Transverse colon (tissue), 4 donors: Measurements from ENCODE around the gene TMOD1. TPM values are rescaled to one million over a fixed set of nuclear protein-coding genes. Genes with fewer than 3 reads are reported as not detected.

Experiments
- DNase-seq: peaks from one replicate; pipeline ENCODE4 v3.0.0-alpha.2; 2019
- H3K27ac ChIP-seq, 4 donors: fragments of 200-600 bp; sonication (generic); 2 replicates each; pipeline ENCODE4 v1.5.1; 2016 to 2018; ENCODE audit warnings: inconsistent platforms in 4 of 4
- H3K27me3 ChIP-seq: fragments of 200-600 bp; sonication (generic); 2 replicates; pipeline ENCODE4 v1.5.1; 2017; ENCODE audit warnings: inconsistent platforms
- H3K36me3 ChIP-seq, 4 donors: fragments of 200-600 bp; sonication (generic); 2 replicates each; pipeline ENCODE4 v1.5.1; 2017 to 2019; ENCODE audit warnings: inconsistent platforms in 4 of 4
- H3K4me1 ChIP-seq, 4 donors: fragments of 200-600 bp; sonication (generic); 2 replicates each; pipeline ENCODE4 v1.5.1; 2017 to 2020; ENCODE audit warnings: inconsistent platforms in 4 of 4
- H3K4me3 ChIP-seq, 4 donors: fragments of 200-600 bp; sonication (generic); 1 replicate in 1 of 4; 2 replicates in 3 of 4; pipeline versions ENCODE4 v1.5.1 to v1.6.1; 2017 to 2019; ENCODE audit warnings: inconsistent platforms in 4 of 4
- H3K9me3 ChIP-seq, 2 donors: fragments of 200-600 bp; sonication (generic); 2 replicates each; pipeline ENCODE4 v1.5.1; 2017 to 2019; ENCODE audit warnings: inconsistent platforms in 2 of 2
- EP300 ChIP-seq: sonication (generic); formaldehyde crosslinking; IDR thresholded peaks from one replicate; pipeline ENCODE4 v1.6.1; 2017; ENCODE audit warnings: antibody characterized with exemption, low read depth
- POLR2A ChIP-seq: fragments of 450-650 bp; IDR thresholded peaks from one replicate; pipeline ENCODE4 v1.6.1; 2016; ENCODE audit warnings: antibody characterized with exemption, mild to moderate bottlenecking, moderate library complexity
- POLR2AphosphoS5 ChIP-seq, 3 donors: sonication (generic); formaldehyde crosslinking; IDR thresholded peaks; one replicate each; pipeline ENCODE4 v1.6.1; 2016; ENCODE audit warnings: antibody characterized with exemption in 3 of 3
- WGBS, 2 donors: methylation state at CpG; one replicate each; pipeline ENCODE4 v1.1.5; 2018; ENCODE audit warnings: low coverage in 1 of 2; 5-methylcytosine and 5-hydroxymethylcytosine counted together
- in situ Hi-C, 4 donors: fragments of 200-750 bp; cut with MboI; loops; one replicate each; pipeline versions ENCODE4 v1.15.0 to v1.15.1; 2017; ENCODE audit warnings: low sequenced_read_pairs in 3 of 4, low pct_ligation_motif_present in 1 of 4, low pct_unique_long_range_greater_than_20kb in 1 of 4
- intact Hi-C: fragments of 100-400 bp; cut with DNase I; formaldehyde crosslinking; loops from one replicate; pipeline ENCODE4 v1.15.1; 2023; ENCODE audit warnings: low total_unique reads
- total RNA-seq, 4 donors: library from RNA; depleted of rRNA; stranded (reverse); fragments of >200 nt; gene quantifications; one replicate each; pipeline ENCODE4 v1.1.0, GENCODE V29; 2016
- TF ChIP-seq, protein P1 (sequence below), 5 experiments: fragments of 200-600 bp in 3 of 5; fragments of 450-650 bp in 2 of 5; sonication (generic) in 3 of 5; IDR thresholded peaks; 1 replicate in 2 of 5; 2 replicates in 3 of 5; pipeline ENCODE4 v1.5.1; 2016 to 2017; ENCODE audit warnings: antibody characterized with exemption in 5 of 5, inconsistent platforms in 3 of 5, mild to moderate bottlenecking in 2 of 5, moderate library complexity in 1 of 5

The TMOD1 gene
- total RNA-seq, 4 donors from 2014 or later = 4.2 to 11.6 (median 7.1) TPM

DNA sequence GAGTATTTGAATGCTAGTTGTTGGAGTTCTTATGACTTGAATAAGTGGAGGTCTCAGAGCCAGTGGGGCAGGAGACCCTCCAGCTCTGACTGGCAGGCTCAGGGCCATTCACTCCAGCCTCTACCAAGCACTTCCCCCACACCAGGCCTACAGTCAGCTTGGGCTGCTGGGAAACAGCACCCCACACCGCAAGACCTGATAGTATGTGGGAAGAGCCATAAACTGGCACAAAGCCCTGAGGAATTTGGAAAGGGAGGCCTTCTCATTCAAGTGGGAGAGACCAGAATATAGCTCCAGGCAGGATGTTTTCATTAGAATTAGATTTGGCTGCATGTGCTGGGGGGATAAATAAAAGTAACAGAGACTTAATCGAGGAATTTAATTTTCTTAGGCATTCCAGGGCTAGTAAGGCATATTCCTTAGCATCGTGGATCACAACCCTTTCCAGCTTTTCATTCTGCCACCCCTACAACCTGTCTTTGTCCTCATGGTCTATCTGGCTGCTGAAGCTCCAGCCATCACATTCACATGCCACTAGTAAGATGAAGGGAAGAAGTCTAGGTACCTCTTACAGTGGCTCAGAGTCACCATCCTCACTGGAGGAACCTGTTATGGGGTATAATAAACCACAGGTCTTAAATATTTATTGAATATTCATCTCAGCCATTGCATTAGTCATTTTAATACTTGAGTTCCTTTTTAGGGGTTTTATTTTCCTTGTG lies 47.5 kb downstream of the TMOD1 start:
- DNase-seq = no peak
- no peak overlapping the region for H3K27ac ChIP-seq
- no peaks in the 10 kb centered on the region for H3K9me3 ChIP-seq
- no peak for TF ChIP-seq EP300
- TF ChIP-seq, protein P1, sequence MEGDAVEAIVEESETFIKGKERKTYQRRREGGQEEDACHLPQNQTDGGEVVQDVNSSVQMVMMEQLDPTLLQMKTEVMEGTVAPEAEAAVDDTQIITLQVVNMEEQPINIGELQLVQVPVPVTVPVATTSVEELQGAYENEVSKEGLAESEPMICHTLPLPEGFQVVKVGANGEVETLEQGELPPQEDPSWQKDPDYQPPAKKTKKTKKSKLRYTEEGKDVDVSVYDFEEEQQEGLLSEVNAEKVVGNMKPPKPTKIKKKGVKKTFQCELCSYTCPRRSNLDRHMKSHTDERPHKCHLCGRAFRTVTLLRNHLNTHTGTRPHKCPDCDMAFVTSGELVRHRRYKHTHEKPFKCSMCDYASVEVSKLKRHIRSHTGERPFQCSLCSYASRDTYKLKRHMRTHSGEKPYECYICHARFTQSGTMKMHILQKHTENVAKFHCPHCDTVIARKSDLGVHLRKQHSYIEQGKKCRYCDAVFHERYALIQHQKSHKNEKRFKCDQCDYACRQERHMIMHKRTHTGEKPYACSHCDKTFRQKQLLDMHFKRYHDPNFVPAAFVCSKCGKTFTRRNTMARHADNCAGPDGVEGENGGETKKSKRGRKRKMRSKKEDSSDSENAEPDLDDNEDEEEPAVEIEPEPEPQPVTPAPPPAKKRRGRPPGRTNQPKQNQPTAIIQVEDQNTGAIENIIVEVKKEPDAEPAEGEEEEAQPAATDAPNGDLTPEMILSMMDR (IDR thresholded peaks at IDR 0.05) = no peak
- no peak for TF ChIP-seq POLR2A
- no peak for TF ChIP-seq POLR2AphosphoS5 (IDR thresholded peaks at IDR 0.05)
- no peak overlapping the region for H3K4me3 ChIP-seq
- in situ Hi-C loops (no loop called here), intact Hi-C loops (no loop called here)
- H3K4me1 ChIP-seq = no peaks in the 10 kb centered on the region
- no peaks in the 10 kb centered on the region for H3K36me3 ChIP-seq
- WGBS, 2 donors = 77 to 81% methylated on average over 2 to 3 of the region's 3 CpGs
- H3K27me3 ChIP-seq = no peaks in the 10 kb centered on the region

DNA sequence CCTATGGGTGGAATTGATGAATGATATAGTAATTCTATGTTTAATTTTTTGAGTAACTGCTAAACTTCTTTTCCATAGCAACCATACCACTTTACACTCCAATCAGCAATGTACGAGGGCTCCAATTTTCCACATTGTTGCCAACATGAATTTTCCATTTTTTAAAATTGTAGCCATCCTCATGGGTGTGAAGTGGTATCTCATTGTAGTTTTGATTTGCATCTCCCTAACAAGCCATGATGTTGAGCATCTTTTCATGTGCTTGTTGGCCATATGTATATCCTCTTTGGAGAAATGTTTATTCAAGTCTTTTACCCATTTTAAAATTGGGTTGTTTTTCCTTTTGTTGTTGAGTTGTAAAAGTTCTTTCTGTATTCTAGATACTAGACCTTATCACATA lies 48.9 kb downstream of the TMOD1 start:
- H3K27me3 ChIP-seq = no peaks in the 10 kb centered on the region
- intact Hi-C loops (no loop called here), in situ Hi-C loops (no loop called here)
- no peaks in the 10 kb centered on the region for H3K36me3 ChIP-seq
- TF ChIP-seq, protein P1 (IDR thresholded peaks at IDR 0.05) = no peak
- TF ChIP-seq EP300 = no peak
- no peak for TF ChIP-seq POLR2A
- TF ChIP-seq POLR2AphosphoS5 (IDR thresholded peaks at IDR 0.05) = no peak
- WGBS, 2 donors = 50 to 81% methylated on average over 1 of the region's 1 CpG
- DNase-seq = no peak
- no peaks in the 10 kb centered on the region for H3K9me3 ChIP-seq
- H3K4me1 ChIP-seq = no peaks in the 10 kb centered on the region
- H3K4me3 ChIP-seq = no peak overlapping the region
- H3K27ac ChIP-seq = no peak overlapping the region

DNA sequence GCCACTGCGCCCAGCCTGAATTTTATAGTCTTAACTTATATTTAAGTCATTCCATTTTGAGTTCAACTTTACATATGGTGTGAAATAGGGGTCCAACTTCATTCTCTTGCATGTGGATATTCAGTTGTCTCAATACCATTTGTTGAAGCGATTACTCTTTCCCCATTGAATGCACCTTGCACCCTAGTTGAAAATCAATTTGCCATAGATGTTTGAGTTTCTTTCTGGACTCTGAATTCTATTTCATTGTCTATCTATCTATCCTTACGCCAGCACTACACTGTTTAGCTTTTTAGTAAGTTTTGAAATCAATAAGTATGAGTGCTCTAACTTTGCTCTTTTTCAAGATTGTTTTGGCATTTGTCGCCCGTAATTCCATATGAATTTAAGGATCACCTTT lies 49.8 kb downstream of the TMOD1 start:
- Histone ChIP-seq H3K9me3 (no peaks in the 10 kb centered on the region), H3K27ac (no peak overlapping the region), H3K36me3 (no peaks in the 10 kb centered on the region), H3K27me3 (no peaks in the 10 kb centered on the region), H3K4me3 (no peak overlapping the region), H3K4me1 (no peaks in the 10 kb centered on the region)
- intact Hi-C loops (no loop called here), in situ Hi-C loops (no loop called here)
- WGBS, 2 donors = 97 to 100% methylated on average over 4 to 5 of the region's 5 CpGs
- TF ChIP-seq POLR2A = no peak
- TF ChIP-seq POLR2AphosphoS5 (IDR thresholded peaks at IDR 0.05) = no peak
- TF ChIP-seq EP300 = no peak
- TF ChIP-seq, protein P1 (IDR thresholded peaks at IDR 0.05) = no peak
- DNase-seq = no peak

DNA sequence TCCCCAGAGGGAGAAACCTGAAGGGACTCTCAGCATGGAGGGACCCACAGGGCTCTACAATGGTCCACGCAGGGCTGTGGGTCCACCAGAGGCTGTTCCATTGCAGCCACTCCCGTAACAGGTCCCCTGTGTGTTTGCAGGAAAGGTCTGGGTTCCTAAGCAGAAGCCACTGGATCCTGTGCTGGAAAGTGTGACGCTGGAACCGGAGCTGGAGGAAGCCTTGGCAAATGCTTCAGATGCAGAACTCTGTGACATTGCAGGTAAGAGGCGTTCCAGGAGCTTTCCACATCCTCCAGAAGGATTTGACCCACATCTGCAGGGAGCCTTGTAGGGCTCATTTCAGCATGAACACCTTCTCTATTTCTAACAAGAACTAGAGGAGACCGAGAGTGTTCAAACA lies 51.7 kb downstream of the TMOD1 start:
- in situ Hi-C loops (no loop called here), intact Hi-C loops (no loop called here)
- H3K27ac ChIP-seq = no peak overlapping the region
- TF ChIP-seq EP300 (no peak), POLR2AphosphoS5 (IDR thresholded peaks at IDR 0.05) (no peak), POLR2A (no peak)
- TF ChIP-seq, protein P1 (IDR thresholded peaks at IDR 0.05) = no peak
- H3K9me3 ChIP-seq = no peaks in the 10 kb centered on the region
- peaks cover 8 to 14% (median 10%) of the 10 kb centered on the region in 4 donors for H3K4me1 ChIP-seq
- no peaks in the 10 kb centered on the region for H3K27me3 ChIP-seq
- DNase-seq = no peak
- H3K36me3 ChIP-seq = no peaks in the 10 kb centered on the region
- H3K4me3 ChIP-seq = no peak overlapping the region
- 97% methylated on average over 6 of the region's 6 CpGs; no CpG with 5 or more reads in 1 of the 2 donors for WGBS, 2 donors
